CD4-positive, alpha-beta T cell (primary cell): Measurements from ENCODE around the gene IGDCC3. TPM values are rescaled to one million over a fixed set of nuclear protein-coding genes. Genes with fewer than 3 reads are reported as not detected.

ENCODE experiments used
- ATAC-seq: fragments of 200-7000 bp; cut with Tn5 transposase; one replicate; pipeline ENCODE4 v1.10.0; 2022; ENCODE audit warnings: mild to moderate bottlenecking; ENCODE audit not compliant: poor library complexity
- CTCF ChIA-PET: fragments of 350-600 bp; sonication (Branson Sonifier 250); formaldehyde crosslinking; loops from one replicate; lab custom pipeline; 2021; ENCODE audit warnings: antibody characterized with exemption, inconsistent platforms; lab: Charles Lee
- POLR2A ChIA-PET: fragments of 350-600 bp; sonication (Branson Sonifier 250); formaldehyde crosslinking; loops from one replicate; lab custom pipeline; 2021; ENCODE audit warnings: antibody characterized with exemption, inconsistent platforms; lab: Charles Lee
- DNase-seq, 14 experiments: peaks; one replicate each; pipeline ENCODE4 v3.0.0-alpha.2; 2013 to 2020; ENCODE audit warnings: mixed read lengths in 2 of 14
- H3K27ac ChIP-seq, 2 donors: one replicate each; pipeline versions ENCODE4 v1.5.1 to v1.7.0; 2013; ENCODE audit warnings: low read length in 2 of 2, low read depth in 1 of 2, mild to moderate bottlenecking in 1 of 2
- H3K27me3 ChIP-seq, 2 experiments: 1 replicate in 1 of 2; 2 replicates in 1 of 2; pipeline versions ENCODE4 v1.6.1 to v1.7.0; 2013; ENCODE audit warnings: low read length in 2 of 2, control low read depth in 1 of 2, mild to moderate bottlenecking in 1 of 2, moderate library complexity in 1 of 2; ENCODE audit not compliant: insufficient read depth in 2 of 2, control insufficient read depth in 1 of 2
- H3K36me3 ChIP-seq: one replicate; pipeline ENCODE4 v1.6.1; 2013; ENCODE audit warnings: low read length, control low read depth; ENCODE audit not compliant: insufficient read depth
- H3K4me1 ChIP-seq: one replicate; pipeline ENCODE4 v1.6.1; 2013; ENCODE audit warnings: low read length, control low read depth; ENCODE audit not compliant: insufficient read depth
- H3K4me3 ChIP-seq: one replicate; pipeline ENCODE4 v1.5.1; 2013; ENCODE audit warnings: mild to moderate bottlenecking, low read length, moderate library complexity
- H3K9me3 ChIP-seq, 2 experiments: 1 replicate in 1 of 2; 2 replicates in 1 of 2; pipeline versions ENCODE4 v1.6.1 to v1.7.0; 2013; ENCODE audit warnings: low read length in 2 of 2, mild to moderate bottlenecking in 2 of 2, control low read depth in 1 of 2, moderate library complexity in 1 of 2; ENCODE audit not compliant: control insufficient read depth in 1 of 2, insufficient read depth in 1 of 2
- H3K27ac Mint-ChIP-seq: one replicate; pipeline ENCODE4 v1.8.0; 2020; ENCODE audit warnings: mixed read lengths
- H3K27me3 Mint-ChIP-seq: one replicate; pipeline ENCODE4 v1.8.0; 2021; ENCODE audit warnings: mixed read lengths
- H3K36me3 Mint-ChIP-seq: one replicate; pipeline ENCODE4 v1.8.0; 2021; ENCODE audit warnings: low read depth, mixed read lengths
- H3K4me1 Mint-ChIP-seq: one replicate; pipeline ENCODE4 v1.8.0; 2021; ENCODE audit warnings: low read depth, mixed read lengths
- H3K4me3 Mint-ChIP-seq: one replicate; pipeline ENCODE4 v1.8.0; 2020; ENCODE audit warnings: mild to moderate bottlenecking, mixed read lengths
- H3K9me3 Mint-ChIP-seq: one replicate; pipeline ENCODE4 v1.8.0; 2020; ENCODE audit warnings: mixed read lengths
- CTCF ChIP-seq: fragments of 200-600 bp; IDR thresholded peaks from one replicate; pipeline ENCODE4 v1.8.0; 2022; ENCODE audit warnings: antibody characterized with exemption, mild to moderate bottlenecking
- intact Hi-C, 2 experiments: fragments of 100-400 bp; cut with DNase I in 1 of 2; cut with micrococcal nuclease in 1 of 2; formaldehyde crosslinking; loops; one replicate each; pipeline versions ENCODE4 v1.15.1 to v1.9.0; 2023 to 2025; cut with DNase I, micrococcal nuclease
- total RNA-seq, 174 experiments: library from RNA in 2 of 174; stranded (reverse) in 2 of 174; gene quantifications; one replicate each; pipeline ENCODE4 v1.2.3 and lab custom pipeline; 2021 to 2026

IGDCC3 gene
- total RNA-seq, 2 experiments from 2014 or later = not detected

GRCh38 chr15:65414841-65415621 is 37.2 kb upstream of the IGDCC3 start:
- Histone ChIP-seq H3K36me3 (no peaks in the 10 kb centered on the region), H3K4me1 (no peaks in the 10 kb centered on the region), H3K9me3 (no peaks in the 10 kb centered on the region), H3K4me3 (no peak overlapping the region), H3K27ac (no peak overlapping the region), H3K27me3 (peaks cover 9 to 11% of the 10 kb centered on the region in 2 experiments)
- ChIA-PET CTCF (no interaction called here), POLR2A (no interaction called here)
- no peaks in the 10 kb centered on the region for H3K4me1 Mint-ChIP-seq
- no peaks in the 10 kb centered on the region for H3K9me3 Mint-ChIP-seq
- H3K27me3 Mint-ChIP-seq = peaks cover 44% of the 10 kb centered on the region
- no peak for TF ChIP-seq CTCF
- intact Hi-C loops = no loop called here
- DNase-seq (no peak), ATAC-seq (no peak)
- no peaks in the 10 kb centered on the region for H3K36me3 Mint-ChIP-seq
- H3K4me3 Mint-ChIP-seq = no peak overlapping the region
- H3K27ac Mint-ChIP-seq = no peak overlapping the region

- ChIA-PET POLR2A (no interaction called here), CTCF (no interaction called here)
- no peaks in the 10 kb centered on the region for H3K36me3 ChIP-seq
- peaks cover 9 to 16% of the 10 kb centered on the region in 2 experiments for H3K27me3 ChIP-seq
- H3K4me1 Mint-ChIP-seq = no peaks in the 10 kb centered on the region
- no peaks in the 10 kb centered on the region for H3K9me3 Mint-ChIP-seq
- no peak for DNase-seq
- intact Hi-C loops = no loop called here
- H3K9me3 ChIP-seq = no peaks in the 10 kb centered on the region
- H3K4me3 Mint-ChIP-seq = no peak overlapping the region
- no peak for TF ChIP-seq CTCF
- no peak overlapping the region for H3K4me3 ChIP-seq
- no peak overlapping the region for H3K27ac Mint-ChIP-seq
- peaks cover 38% of the 10 kb centered on the region for H3K27me3 Mint-ChIP-seq
- H3K36me3 Mint-ChIP-seq = no peaks in the 10 kb centered on the region
- no peak for ATAC-seq
- H3K4me1 ChIP-seq = no peaks in the 10 kb centered on the region
- H3K27ac ChIP-seq = no peak overlapping the region
Measured at GRCh38 chr15:65413760-65414144, 36.0 kb upstream of the IGDCC3 start.

- H3K27me3 Mint-ChIP-seq = peaks cover 33% of the 10 kb centered on the region
- no peak for TF ChIP-seq CTCF
- no peak overlapping the region for H3K27ac ChIP-seq
- no peak overlapping the region for H3K27ac Mint-ChIP-seq
- intact Hi-C loops = no loop called here
- no peaks in the 10 kb centered on the region for H3K4me1 ChIP-seq
- H3K9me3 ChIP-seq = no peaks in the 10 kb centered on the region
- H3K4me1 Mint-ChIP-seq = no peaks in the 10 kb centered on the region
- ChIA-PET POLR2A (no interaction called here), CTCF (no interaction called here)
- no peak overlapping the region for H3K4me3 ChIP-seq
- DNase-seq (no peak), ATAC-seq (no peak)
- H3K36me3 Mint-ChIP-seq = no peaks in the 10 kb centered on the region
- H3K4me3 Mint-ChIP-seq = no peak overlapping the region
- no peaks in the 10 kb centered on the region for H3K36me3 ChIP-seq
- H3K9me3 Mint-ChIP-seq = no peaks in the 10 kb centered on the region
- H3K27me3 ChIP-seq = peaks cover 4 to 11% of the 10 kb centered on the region in 2 experiments
Measured at GRCh38 chr15:65413051-65413759, 35.4 kb upstream of the IGDCC3 start.
